ENCODE data around the gene GAL3ST2.

GRCh38 chr2:241772063-241772499, 4.5 kb upstream of the GAL3ST2 start:
- TF ChIP-seq POLR2AphosphoS5 (IDR thresholded peaks at IDR 0.05; ENCODE audit: borderline replicate concordance, low read depth, low read length) = no peak; the same call in 1 of the 2 replicates
- TF ChIP-seq EZH2 (IDR thresholded peaks at IDR 0.05) = no peak

Measured in SK-N-MC (cell line).